Dedifferentiated amniotic fluid mesenchymal stem cell (primary cell): ENCODE results near the gene MAGI2.
"Not testable (repeated sequence)": the region's sequence is repeated elsewhere in the genome, so short reads cannot be mapped to it uniquely, and the experiment has no call there.

Experiments
- DNase-seq: peaks from one replicate; pipeline ENCODE4 v3.0.0-alpha.2; 2016; ENCODE audit errors: extremely low spot score

Gene MAGI2

GRCh38 chr7:78301407-78301806 is 1152.1 kb downstream of the MAGI2 start:
- DNase-seq: peak; percentile 64

GRCh38 chr7:78299088-78299487 is 1154.4 kb downstream of the MAGI2 start:
- peak; percentile 35 for DNase-seq

DNA sequence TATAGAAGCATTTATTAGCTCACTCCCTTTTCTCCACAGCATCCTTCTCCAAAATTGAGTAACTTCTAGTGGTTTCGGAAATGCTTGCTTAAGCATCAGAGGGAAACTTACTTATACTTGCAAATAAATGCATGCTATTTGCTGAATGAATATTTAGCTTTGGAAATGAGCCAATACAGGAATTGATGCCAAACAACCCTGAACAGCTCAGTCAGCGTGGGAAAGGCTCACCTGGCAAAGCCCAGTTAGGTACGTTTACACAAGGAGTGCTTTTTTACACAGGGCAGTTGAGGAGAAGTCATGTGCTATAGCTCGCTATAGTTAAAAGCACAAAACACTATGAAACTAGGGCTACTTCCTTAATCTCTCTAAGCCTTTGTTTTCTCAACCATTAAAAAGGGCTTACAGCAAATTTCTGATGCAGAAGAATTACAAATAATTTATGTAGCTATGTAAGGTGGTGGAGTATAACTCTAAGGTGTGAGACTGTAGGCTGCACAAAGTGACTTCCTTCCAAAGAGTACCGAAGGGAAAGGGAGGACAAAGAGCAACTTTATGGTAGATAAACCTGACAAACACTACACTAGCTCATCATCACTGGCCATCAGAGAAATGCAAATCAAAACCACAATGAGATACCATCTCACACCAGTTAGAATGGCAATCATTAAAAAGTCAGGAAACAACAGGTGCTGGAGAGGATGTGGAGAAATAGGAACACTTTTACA is 1156.7 kb downstream of the MAGI2 start:
- DNase-seq: no peak

DNA sequence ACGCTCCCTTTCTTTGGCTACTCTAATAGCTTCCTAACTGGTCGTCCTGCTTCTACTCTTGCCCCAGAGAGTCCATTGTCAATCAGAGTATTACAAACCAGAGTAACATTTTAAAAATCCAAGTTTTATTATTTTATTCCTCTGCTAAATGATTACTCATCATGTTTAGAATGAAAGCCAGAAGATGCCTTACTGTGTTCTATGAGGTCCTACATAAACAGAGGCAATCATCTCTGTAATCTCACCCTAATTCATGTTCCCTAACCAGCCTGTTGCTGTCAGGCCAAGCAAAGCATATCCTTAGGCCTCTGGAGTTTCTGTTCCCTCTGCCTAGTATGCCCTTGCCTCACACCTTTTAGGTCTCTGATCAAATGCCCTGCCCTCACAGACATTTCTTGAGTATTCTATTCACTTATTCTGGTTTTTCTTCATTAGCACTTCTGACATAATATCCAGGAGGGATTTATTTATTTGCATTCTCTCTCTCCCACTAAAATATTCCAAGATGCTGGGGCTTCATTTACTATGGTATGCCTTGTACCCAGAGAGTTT is 1157.3 kb downstream of the MAGI2 start:
- DNase-seq: no peak

DNA sequence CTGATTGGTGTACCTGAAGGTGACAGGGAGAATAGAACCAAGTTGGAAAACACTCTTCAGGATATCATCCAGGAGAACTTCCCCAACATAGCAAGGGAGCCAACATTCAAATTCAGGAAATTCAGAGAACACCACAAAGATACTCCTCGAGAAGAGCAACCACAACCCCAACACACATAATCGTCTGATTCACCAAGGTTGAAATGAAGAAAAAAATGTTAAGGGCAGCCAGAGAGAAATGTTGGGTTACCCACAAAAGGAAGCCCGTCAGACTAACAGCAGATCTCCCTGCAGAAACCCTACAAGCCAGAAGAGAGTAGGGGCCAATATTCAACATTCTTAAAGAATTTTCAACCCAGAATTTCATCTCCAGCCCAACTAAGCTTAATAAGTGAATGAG is 1164.0 kb downstream of the MAGI2 start:
- DNase-seq: not testable (repeated sequence)

- DNase-seq: no peak
Observed at GRCh38 chr7:78284945-78285344, 1168.5 kb downstream of the MAGI2 start.

DNA sequence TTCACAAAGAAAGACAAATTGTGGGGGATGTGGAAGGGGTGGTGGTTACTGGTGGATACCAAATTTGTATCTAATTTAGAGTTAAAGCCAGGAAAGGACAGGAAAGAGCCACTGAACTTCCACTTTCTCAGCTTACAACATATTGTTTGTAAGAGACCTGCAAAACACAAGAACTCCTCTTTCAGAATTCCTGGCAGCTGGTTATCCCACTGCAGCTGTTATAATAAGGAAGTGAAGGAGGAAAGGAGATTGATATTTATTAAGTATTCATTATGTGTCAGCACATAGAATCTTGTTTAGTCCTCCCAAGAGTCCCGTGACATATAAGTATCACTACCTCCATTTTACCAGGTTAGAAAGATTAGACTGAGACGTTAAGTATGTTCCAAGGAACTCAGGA is 1173.2 kb downstream of the MAGI2 start:
- no peak for DNase-seq

- DNase-seq: no peak
Observed at GRCh38 chr7:78279457-78279856, 1174.0 kb downstream of the MAGI2 start.

- DNase-seq: peak; percentile 71
Observed at GRCh38 chr7:78279032-78279431, 1174.4 kb downstream of the MAGI2 start.

DNA sequence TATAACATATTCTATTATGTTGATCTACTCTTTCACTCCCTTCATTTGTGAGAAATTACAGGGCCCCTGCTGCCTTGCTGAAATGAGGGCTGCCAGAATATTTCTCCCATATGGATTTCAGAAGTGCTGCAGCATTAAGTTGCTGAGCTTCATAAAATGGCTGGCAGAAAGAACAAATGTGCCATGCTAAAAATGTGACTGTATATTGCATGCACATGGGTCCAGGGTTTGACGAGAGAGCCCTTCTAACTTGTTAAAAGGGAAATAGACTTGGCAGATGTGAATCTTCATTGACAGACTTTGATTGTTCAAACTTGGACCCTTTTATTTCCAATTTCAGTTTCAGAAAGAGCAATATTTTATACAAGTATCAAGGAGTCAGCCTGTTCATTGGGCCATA is 1186.3 kb downstream of the MAGI2 start:
- no peak for DNase-seq

GRCh38 chr7:78265486-78265885 is 1188.0 kb downstream of the MAGI2 start:
- DNase-seq: no peak

DNA sequence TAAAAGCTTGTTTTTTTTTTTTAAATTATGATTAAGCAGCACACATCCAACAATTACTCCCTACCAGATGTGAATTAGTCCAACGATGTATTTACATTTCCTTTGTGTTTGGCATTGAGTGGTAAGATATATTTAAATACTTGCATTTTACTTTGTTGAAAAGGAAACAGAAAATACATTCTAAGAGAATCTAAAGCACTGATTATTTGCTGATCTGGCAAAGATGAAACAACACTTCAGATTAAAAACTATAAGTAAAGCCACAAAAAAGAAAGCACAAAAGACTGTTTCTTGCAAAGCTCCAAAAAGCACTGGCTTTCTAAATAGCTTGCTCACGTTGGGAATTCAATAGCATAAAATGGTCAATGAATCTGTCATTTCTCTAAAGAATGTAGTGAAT is 1188.4 kb downstream of the MAGI2 start:
- DNase-seq: no peak

DNA sequence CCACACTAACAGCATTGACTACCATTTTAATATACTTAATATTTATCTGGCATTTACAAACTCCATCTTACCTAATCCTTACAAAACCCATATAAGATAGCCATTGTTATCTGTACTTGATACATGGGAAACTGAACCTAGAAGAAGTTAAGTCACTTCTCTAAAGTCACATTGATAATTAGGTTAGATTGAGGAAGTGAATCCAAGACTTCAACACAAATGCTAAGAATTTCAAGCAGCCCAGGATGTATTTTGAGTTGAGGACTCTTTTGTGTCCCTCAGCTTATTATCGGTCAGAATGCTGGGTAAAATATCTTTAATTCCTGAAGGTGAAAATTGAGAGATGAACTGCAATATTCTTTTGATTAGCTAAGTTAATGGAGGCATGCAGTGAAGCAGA is 1189.4 kb downstream of the MAGI2 start:
- no peak for DNase-seq

GRCh38 chr7:78261739-78262138 is 1191.7 kb downstream of the MAGI2 start:
- no peak for DNase-seq

DNA sequence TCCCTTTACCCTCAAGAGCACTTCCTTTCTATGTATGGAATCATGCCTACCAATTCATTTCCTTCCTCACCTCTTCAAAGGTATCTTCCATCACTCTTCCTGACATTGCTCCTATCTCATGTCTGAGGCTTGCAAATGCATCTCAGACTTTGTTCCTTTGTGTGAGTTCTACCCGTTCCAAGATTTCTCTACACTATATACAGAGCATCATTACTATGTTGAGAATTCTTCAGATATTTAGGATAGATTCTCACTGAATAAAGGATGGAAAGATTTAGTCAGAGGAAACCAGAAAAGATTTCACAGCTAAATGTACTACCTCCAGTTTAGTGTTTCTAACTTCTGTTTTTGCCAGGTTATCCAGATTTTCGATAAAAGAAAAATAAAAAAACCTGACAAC is 1192.2 kb downstream of the MAGI2 start:
- no peak for DNase-seq

DNA sequence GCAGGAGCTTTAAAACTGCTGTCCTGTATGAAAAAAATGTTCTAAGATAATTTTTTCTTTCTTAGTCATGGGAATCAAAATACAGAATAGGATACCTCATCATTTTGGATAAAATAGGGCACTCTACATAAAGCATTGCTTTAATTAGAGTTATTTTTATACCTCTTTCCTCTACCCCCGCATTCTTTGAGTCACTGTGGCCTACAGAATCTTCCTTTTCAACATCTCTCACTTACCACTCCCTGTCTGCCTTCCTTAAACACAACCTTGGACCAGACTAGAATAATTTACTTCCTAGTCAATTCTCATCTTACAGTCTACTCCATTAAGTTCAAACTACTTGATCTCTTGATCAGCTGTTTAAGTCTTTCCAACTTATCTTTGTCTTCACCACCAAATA is 1192.6 kb downstream of the MAGI2 start:
- no peak for DNase-seq

DNA sequence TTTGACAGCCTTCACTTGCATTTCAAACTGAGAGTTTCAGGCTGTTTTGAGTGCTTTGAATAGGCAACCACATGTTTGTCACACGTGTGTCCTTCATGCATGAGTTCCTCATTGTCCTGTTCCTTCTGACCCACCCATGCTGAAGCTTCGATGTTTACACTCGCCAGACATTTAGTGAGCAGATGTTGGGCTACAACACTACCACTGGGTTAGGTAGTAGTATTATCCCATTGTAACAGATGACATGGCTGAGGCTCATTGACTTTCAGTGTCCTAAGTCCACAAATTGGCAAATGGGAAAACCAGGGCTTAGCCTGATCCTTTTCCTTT is 1198.8 kb downstream of the MAGI2 start:
- DNase-seq: no peak

DNA sequence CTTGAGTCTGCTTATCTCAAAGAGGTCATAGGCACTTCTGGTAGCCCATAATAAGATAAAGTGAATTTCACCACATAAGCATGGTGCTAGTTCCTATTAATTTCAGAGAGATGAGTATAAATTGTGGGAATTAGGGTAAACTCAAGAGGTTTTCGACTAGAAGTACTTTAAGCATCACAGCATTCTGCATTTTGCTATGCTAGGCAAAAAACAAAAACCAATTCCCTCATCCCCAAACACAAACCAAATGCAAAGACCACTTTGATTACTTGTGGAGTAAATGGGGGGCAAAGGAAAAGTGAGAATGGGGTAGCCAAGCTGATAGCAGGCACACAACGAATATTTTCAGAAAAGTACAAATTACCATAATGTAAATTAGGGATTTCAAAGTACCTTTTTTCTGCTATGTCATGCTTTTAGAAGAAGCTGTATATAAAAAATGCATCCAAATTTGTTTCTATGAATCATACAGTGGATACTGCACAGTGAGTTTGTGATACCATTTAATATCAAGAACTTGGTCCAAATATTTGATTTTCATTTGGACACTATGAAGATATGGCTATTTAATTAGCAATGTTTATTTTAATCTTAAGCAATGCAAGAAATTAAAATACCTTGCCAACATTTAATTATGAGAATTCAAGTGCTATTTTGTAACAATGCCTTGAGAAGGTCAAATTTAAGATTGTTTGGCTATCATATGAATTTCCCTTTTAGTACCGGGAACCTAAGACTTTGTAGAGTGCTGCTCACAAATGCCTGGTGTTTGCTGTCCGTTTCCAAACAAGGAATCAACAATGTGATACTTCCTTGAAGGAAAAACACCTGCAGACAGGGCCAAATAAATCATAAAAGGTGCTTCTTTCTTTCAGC is 1199.4 kb downstream of the MAGI2 start:
- DNase-seq: no peak

GRCh38 chr7:78248867-78249266 is 1204.6 kb downstream of the MAGI2 start:
- no peak for DNase-seq

DNA sequence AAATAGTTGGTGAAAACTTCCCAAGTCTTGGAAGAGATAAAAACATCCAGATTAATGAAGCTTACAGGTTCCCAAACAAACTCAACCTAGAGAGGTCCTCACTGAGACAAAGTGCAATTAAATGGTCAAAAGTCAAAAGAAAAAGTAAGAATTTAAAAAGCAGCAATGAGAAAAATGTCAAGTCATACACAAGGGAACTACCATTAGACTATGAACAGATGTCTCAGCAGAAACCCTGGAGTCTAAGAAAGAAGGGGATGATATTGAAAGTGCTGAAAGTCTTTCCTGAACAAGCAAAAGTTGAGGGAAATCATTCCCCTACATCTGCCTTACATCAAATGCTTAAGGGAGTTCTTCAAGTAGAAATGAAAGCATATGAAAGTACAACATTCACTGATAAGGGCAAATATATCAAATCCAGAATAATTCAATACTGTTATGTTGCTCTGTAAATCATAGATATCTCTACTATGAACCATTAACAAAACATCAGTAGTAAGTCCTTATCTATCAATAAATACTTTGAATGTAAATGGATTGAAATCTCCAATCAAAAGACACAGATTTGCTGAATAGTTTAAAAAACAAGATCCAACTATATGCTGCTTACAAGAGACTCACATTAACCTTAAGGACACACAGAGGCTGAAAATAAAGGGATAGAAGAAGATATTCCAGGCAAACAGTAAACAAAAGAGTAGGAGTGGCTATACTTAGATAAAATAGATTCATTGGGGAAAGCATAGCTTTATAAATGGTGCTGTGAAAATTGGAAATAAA is 1205.4 kb downstream of the MAGI2 start:
- DNase-seq: no peak

- DNase-seq: not testable (repeated sequence)
Observed at GRCh38 chr7:78240179-78240578, 1213.3 kb downstream of the MAGI2 start.

DNA sequence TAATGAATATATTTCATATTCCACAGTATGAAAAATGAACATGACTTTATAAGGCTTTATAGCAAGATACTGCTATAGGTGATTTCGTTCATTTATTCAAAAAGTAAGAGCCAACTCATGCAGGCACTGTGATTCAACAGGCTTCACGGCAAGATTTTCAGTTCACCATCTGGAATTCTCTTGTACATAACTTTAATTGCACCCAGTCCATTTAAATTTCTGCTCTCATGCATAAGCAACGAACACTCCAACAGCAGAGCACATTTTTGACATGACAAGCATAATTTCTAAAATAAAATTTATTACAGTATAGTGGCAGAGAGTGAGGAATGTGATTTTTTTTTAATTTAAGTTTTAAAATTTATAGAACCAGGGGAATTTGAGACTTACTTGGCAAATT is 1218.8 kb downstream of the MAGI2 start:
- no peak for DNase-seq
